A673 (cell line): Measurements from ENCODE around the gene HIBCH. TPM values are rescaled to one million over a fixed set of nuclear protein-coding genes. Genes with fewer than 3 reads are reported as not detected.

Experiments
- BruUV-seq: library from RNA; stranded (reverse); fragments of 400-500 nt; replicated peaks from 2 replicates; lab custom pipeline; 2021; lab: Mats Ljungman, UMichigan
- CTCF ChIA-PET: fragments of 300-600 bp; sonication (Branson Sonifier 250); formaldehyde crosslinking; loops from one replicate; lab custom pipeline; 2022; ENCODE audit warnings: antibody characterized with exemption; lab: Charles Lee
- POLR2A ChIA-PET: fragments of 300-600 bp; sonication (Branson Sonifier 250); formaldehyde crosslinking; loops from one replicate; lab custom pipeline; 2022; ENCODE audit warnings: antibody characterized with exemption; ENCODE audit not compliant: low non-redundant PET; lab: Charles Lee
- DNase-seq: peaks from one replicate; pipeline ENCODE4 v3.0.0-alpha.2; 2015; ENCODE audit warnings: low spot score
- H3K27ac ChIP-seq: fragments of 200-600 bp; sonication (generic); 2 replicates; pipeline ENCODE4 v1.5.1; 2016; ENCODE audit warnings: mixed run types, low read depth, mild to moderate bottlenecking, mixed read lengths, antibody characterized with exemption, low read length; ENCODE audit not compliant: poor library complexity, severe bottlenecking
- H3K27me3 ChIP-seq: fragments of 200-600 bp; sonication (generic); replicated peaks from 2 replicates; pipeline ENCODE4 v1.6.1; 2017; ENCODE audit warnings: mixed run types, low read depth, mild to moderate bottlenecking, mixed read lengths, antibody characterized with exemption, low read length; ENCODE audit not compliant: insufficient read depth, poor library complexity
- H3K36me3 ChIP-seq: fragments of 200-600 bp; sonication (generic); 2 replicates; pipeline ENCODE4 v1.6.1; 2016; ENCODE audit warnings: mixed run types, mild to moderate bottlenecking, mixed read lengths, antibody characterized with exemption, low read length; ENCODE audit not compliant: insufficient read depth, poor library complexity, severe bottlenecking
- H3K4me1 ChIP-seq: fragments of 200-600 bp; sonication (generic); 2 replicates; pipeline ENCODE4 v1.6.1; 2017; ENCODE audit warnings: mixed run types, mild to moderate bottlenecking, mixed read lengths, antibody characterized with exemption, low read length; ENCODE audit not compliant: insufficient read depth, poor library complexity, severe bottlenecking
- H3K4me3 ChIP-seq: fragments of 200-600 bp; sonication (generic); 2 replicates; pipeline ENCODE4 v1.5.1; 2016; ENCODE audit warnings: low read depth, mixed run types, mild to moderate bottlenecking, mixed read lengths, low read length; ENCODE audit not compliant: poor library complexity, severe bottlenecking
- H3K9me3 ChIP-seq: fragments of 200-600 bp; sonication (generic); 2 replicates; pipeline ENCODE4 v1.6.1; 2016; ENCODE audit warnings: mixed run types, low read depth, mild to moderate bottlenecking, mixed read lengths, antibody characterized with exemption, low read length; ENCODE audit not compliant: poor library complexity, severe bottlenecking
- CTCF ChIP-seq: fragments of 300-800, 200-600 bp; sonication (generic); conservative IDR thresholded peaks from 2 replicates; pipeline ENCODE4 v1.5.1; 2017; ENCODE audit warnings: low read depth, mild to moderate bottlenecking, antibody characterized with exemption, low read length, moderate library complexity, mixed read lengths
- EZH2 ChIP-seq: fragments of 200-600 bp; sonication (generic); IDR thresholded peaks from 2 replicates; pipeline ENCODE4 v1.6.1; 2017; ENCODE audit warnings: borderline replicate concordance, low read depth, mild to moderate bottlenecking, mixed read lengths, antibody characterized with exemption, low read length; ENCODE audit not compliant: poor library complexity, severe bottlenecking
- intact Hi-C: fragments of 100-400 bp; cut with micrococcal nuclease; formaldehyde crosslinking; loops from one replicate; pipeline ENCODE4 v1.10.0; 2022; ENCODE audit not compliant: unreplicated experiment
- total RNA-seq: library from RNA; stranded (reverse); gene quantifications from 2 replicates; pipeline ENCODE4 v1.2.3, GENCODE V29; 2021

HIBCH gene
- total RNA-seq, 1 experiment from 2014 or later: 43.3 TPM

GRCh38 chr2:190197143-190197720 lies 122.4 kb downstream of the HIBCH start:
- intact Hi-C loops: no loop called here
- DNase-seq: no peak
- POLR2A ChIA-PET: no interaction called here
- H3K4me3 ChIP-seq: no peak overlapping the region
- CTCF ChIA-PET: no interaction called here
- no peaks in the 10 kb centered on the region for H3K36me3 ChIP-seq
- no peaks in the 10 kb centered on the region for H3K27me3 ChIP-seq
- H3K4me1 ChIP-seq: no peaks in the 10 kb centered on the region
- H3K27ac ChIP-seq: no peak overlapping the region
- TF ChIP-seq EZH2: no peak
- TF ChIP-seq CTCF: no peak
- H3K9me3 ChIP-seq: no peaks in the 10 kb centered on the region
- BruUV-seq: no TSS peak

- no TSS peak for BruUV-seq
- intact Hi-C loops: no loop called here
- H3K27me3 ChIP-seq: no peaks in the 10 kb centered on the region
- POLR2A ChIA-PET: no interaction called here
- H3K4me3 ChIP-seq: no peak overlapping the region
- no peak for DNase-seq
- no peaks in the 10 kb centered on the region for H3K4me1 ChIP-seq
- CTCF ChIA-PET: no interaction called here
- H3K27ac ChIP-seq: no peak overlapping the region
- TF ChIP-seq EZH2 (no peak), CTCF (no peak)
- no peaks in the 10 kb centered on the region for H3K36me3 ChIP-seq
- no peaks in the 10 kb centered on the region for H3K9me3 ChIP-seq
Measured at GRCh38 chr2:190190507-190191162, 129.0 kb downstream of the HIBCH start.

- ChIA-PET CTCF (no interaction called here), POLR2A (no interaction called here)
- BruUV-seq: no TSS peak
- H3K36me3 ChIP-seq: no peaks in the 10 kb centered on the region
- no peak overlapping the region for H3K27ac ChIP-seq
- no peaks in the 10 kb centered on the region for H3K9me3 ChIP-seq
- intact Hi-C loops: no loop called here
- H3K4me3 ChIP-seq: no peak overlapping the region
- no peak for TF ChIP-seq CTCF
- TF ChIP-seq EZH2: no peak
- DNase-seq: no peak
- H3K27me3 ChIP-seq: no peaks in the 10 kb centered on the region
- no peaks in the 10 kb centered on the region for H3K4me1 ChIP-seq
Measured at GRCh38 chr2:190188289-190188688, 131.3 kb downstream of the HIBCH start.
